HAP-1 (cell line): Measurements from ENCODE around the gene SYCP3.

Source experiments
- DNase-seq, 2 experiments: peaks; one replicate each; pipeline ENCODE4 v3.0.0-alpha.2; 2016 to 2020; ENCODE audit warnings: low spot score in 2 of 2
- H3K27me3 ChIP-seq: fragments of 250-450 bp; sonication (Bioruptor Pico); 2 replicates; pipeline ENCODE4 v1.5.1; 2020; ENCODE audit warnings: low read depth, mild to moderate bottlenecking, moderate library complexity
- H3K36me3 ChIP-seq: fragments of 250-450 bp; sonication (Bioruptor Pico); replicated peaks from 2 replicates; pipeline ENCODE4 v1.5.1; 2020; ENCODE audit warnings: mild to moderate bottlenecking
- H3K4me1 ChIP-seq: fragments of 250-450 bp; sonication (Bioruptor Pico); 2 replicates; pipeline ENCODE4 v1.5.1; 2020; ENCODE audit warnings: mild to moderate bottlenecking
- H3K4me3 ChIP-seq: fragments of 250-450 bp; sonication (Bioruptor Pico); 2 replicates; pipeline ENCODE4 v1.5.1; 2020; ENCODE audit warnings: mild to moderate bottlenecking, moderate library complexity
- H3K9me3 ChIP-seq: fragments of 250-450 bp; sonication (Bioruptor Pico); 2 replicates; pipeline ENCODE4 v1.5.1; 2020; ENCODE audit warnings: mild to moderate bottlenecking, moderate library complexity
- in situ Hi-C: fragments of 300-500 bp; cut with MboI; formaldehyde crosslinking; loops from 3 replicates; pipeline ENCODE4 v1.14.3; 2020; ENCODE audit warnings: low sequenced_read_pairs, inconsistent platforms, mixed read lengths

SYCP3 gene

DNA sequence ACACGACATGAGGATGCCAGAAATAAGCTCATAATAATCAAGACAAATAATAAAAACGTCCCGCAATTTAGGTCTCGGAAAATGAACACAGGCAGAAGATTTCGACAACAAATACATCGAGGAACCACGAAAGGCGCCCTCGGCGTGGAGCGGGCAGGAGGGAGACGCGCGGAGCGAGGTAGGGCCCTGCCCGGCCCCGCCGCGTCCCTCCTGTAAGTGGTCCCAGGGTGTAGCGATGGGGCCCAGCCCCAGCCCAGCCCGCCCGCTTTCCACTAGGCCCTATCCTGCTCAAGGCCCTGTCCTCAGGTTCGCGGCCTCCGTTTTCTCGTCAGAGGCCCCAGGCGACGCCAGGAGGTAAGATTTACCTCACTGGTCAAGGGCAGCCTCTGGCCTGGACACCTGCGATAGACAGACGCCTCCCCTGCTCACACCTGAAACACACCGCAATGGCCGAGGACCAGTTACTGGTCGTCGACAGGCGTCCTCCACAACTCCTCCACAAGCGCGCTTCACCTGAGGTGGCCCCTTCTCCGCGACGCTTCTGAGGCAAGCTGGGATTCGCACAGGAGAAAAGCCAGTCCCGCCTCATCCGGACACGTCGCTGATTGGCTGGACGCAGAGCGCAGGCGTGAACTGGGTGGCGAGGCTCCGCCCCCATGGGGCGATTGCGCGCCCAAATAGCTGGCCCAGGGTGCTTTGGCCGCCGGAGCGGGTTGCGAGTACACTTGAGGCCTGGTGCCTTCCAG is at the start of gene SYCP3:
Gene SYCP3 (minus strand): TSS at position 543 of the 746 bp plus-strand sequence. CDS start 1,527 bp downstream, outside the sequence.
- in situ Hi-C loops: no loop called here
- Histone ChIP-seq H3K4me3 (no peak within 1 kb of the TSS), H3K9me3 (no peaks in the 10 kb centered on the region), H3K36me3 (peaks cover 30% of the 10 kb centered on the region), H3K27me3 (no peaks in the 10 kb centered on the region), H3K4me1 (no peaks in the 10 kb centered on the region)
- no peak for DNase-seq

GRCh38 chr12:101785671-101786070 is 46.4 kb upstream of the SYCP3 start:
- Histone ChIP-seq H3K4me3 (no peak overlapping the region), H3K36me3 (0 out of 2 replicates have a peak, but pooled peaks cover 2% of the 10 kb centered on the region), H3K9me3 (no peaks in the 10 kb centered on the region), H3K4me1 (no peaks in the 10 kb centered on the region), H3K27me3 (no peaks in the 10 kb centered on the region)
- no peak for DNase-seq
- in situ Hi-C loops: loop anchor here (25.0 kb wide), 1 partner anchor 977 kb away; no protein-coding TSS in a partner anchor

- Histone ChIP-seq H3K9me3 (no peaks in the 10 kb centered on the region), H3K4me3 (no peak overlapping the region), H3K27me3 (no peaks in the 10 kb centered on the region), H3K36me3 (0 out of 2 replicates have a peak, but pooled peaks cover 4% of the 10 kb centered on the region), H3K4me1 (no peaks in the 10 kb centered on the region)
- in situ Hi-C loops: loop anchor here (25.0 kb wide), 1 partner anchor 978 kb away; no protein-coding TSS in a partner anchor
- no peak for DNase-seq
Observed at GRCh38 chr12:101784376-101784775, 45.1 kb upstream of the SYCP3 start.

GRCh38 chr12:101783838-101784237 is 44.6 kb upstream of the SYCP3 start:
- H3K27me3 ChIP-seq: no peaks in the 10 kb centered on the region
- H3K4me1 ChIP-seq: no peaks in the 10 kb centered on the region
- H3K4me3 ChIP-seq: no peak overlapping the region
- DNase-seq: no peak
- H3K36me3 ChIP-seq: 0 out of 2 replicates have a peak, but pooled peaks cover 4% of the 10 kb centered on the region
- in situ Hi-C loops: loop anchor here (25.0 kb wide), 1 partner anchor 978 kb away; no protein-coding TSS in a partner anchor
- H3K9me3 ChIP-seq: no peaks in the 10 kb centered on the region

- no peaks in the 10 kb centered on the region for H3K27me3 ChIP-seq
- 0 out of 2 replicates have a peak, but pooled peaks cover 4% of the 10 kb centered on the region for H3K36me3 ChIP-seq
- DNase-seq: peak in 1 of 2 experiments; percentile 17
- H3K9me3 ChIP-seq: no peaks in the 10 kb centered on the region
- no peaks in the 10 kb centered on the region for H3K4me1 ChIP-seq
- in situ Hi-C loops: loop anchor here (25.0 kb wide), 1 partner anchor 979 kb away; no protein-coding TSS in a partner anchor
- no peak overlapping the region for H3K4me3 ChIP-seq
Observed at GRCh38 chr12:101783150-101783549, 43.9 kb upstream of the SYCP3 start.

- no peak for DNase-seq
Observed at GRCh38 chr12:101782273-101782731, 43.0 kb upstream of the SYCP3 start.

GRCh38 chr12:101781834-101782233 is 42.6 kb upstream of the SYCP3 start:
- DNase-seq: no peak
- in situ Hi-C loops: loop anchor here (25.0 kb wide), 1 partner anchor 980 kb away; no protein-coding TSS in a partner anchor
- Histone ChIP-seq H3K4me1 (no peaks in the 10 kb centered on the region), H3K36me3 (0 out of 2 replicates have a peak, but pooled peaks cover 4% of the 10 kb centered on the region), H3K9me3 (no peaks in the 10 kb centered on the region), H3K4me3 (no peak overlapping the region), H3K27me3 (no peaks in the 10 kb centered on the region)

More at GRCh38 chr12:101782273-101782731, 43.0 kb upstream of the SYCP3 start:
- H3K27me3 ChIP-seq: no peaks in the 10 kb centered on the region
- no peaks in the 10 kb centered on the region for H3K9me3 ChIP-seq
- no peaks in the 10 kb centered on the region for H3K4me1 ChIP-seq
- H3K36me3 ChIP-seq: 0 out of 2 replicates have a peak, but pooled peaks cover 4% of the 10 kb centered on the region
- H3K4me3 ChIP-seq: no peak overlapping the region
- in situ Hi-C loops: loop anchor here (25.0 kb wide), 1 partner anchor 980 kb away; no protein-coding TSS in a partner anchor

GRCh38 chr12:101780599-101780998 is 41.3 kb upstream of the SYCP3 start:
- peaks cover 4% of the 10 kb centered on the region; the same call in 1 of the 2 replicates for H3K36me3 ChIP-seq
- no peaks in the 10 kb centered on the region for H3K4me1 ChIP-seq
- no peaks in the 10 kb centered on the region for H3K27me3 ChIP-seq
- in situ Hi-C loops: loop anchor here (25.0 kb wide), 1 partner anchor 982 kb away; no protein-coding TSS in a partner anchor
- no peak overlapping the region for H3K4me3 ChIP-seq
- no peak for DNase-seq
- H3K9me3 ChIP-seq: no peaks in the 10 kb centered on the region

DNA sequence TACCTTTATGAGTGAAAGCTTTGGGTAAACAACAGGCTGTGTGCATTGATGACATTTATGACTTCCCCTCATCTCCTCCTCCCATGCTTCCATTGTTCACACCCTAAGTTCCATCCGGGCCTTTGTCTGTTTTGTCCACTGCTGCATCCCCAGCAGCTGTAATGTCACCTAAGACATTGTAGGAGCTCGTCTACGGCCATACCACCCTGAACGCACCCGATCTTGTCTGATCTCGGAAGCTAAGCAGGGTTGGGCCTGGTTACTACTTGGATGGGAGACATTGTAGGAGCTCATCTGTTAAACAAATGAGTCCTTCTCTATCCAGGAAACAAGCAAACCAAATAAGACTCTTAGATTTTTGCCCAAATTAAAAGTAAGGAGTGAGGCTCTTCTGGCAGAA is 40.4 kb upstream of the SYCP3 start:
- DNase-seq: no peak
- no peaks in the 10 kb centered on the region for H3K9me3 ChIP-seq
- H3K27me3 ChIP-seq: no peaks in the 10 kb centered on the region
- in situ Hi-C loops: loop anchor here (25.0 kb wide), 1 partner anchor 983 kb away; no protein-coding TSS in a partner anchor
- no peak overlapping the region for H3K4me3 ChIP-seq
- H3K36me3 ChIP-seq: peaks cover 4% of the 10 kb centered on the region; the same call in 1 of the 2 replicates
- H3K4me1 ChIP-seq: no peaks in the 10 kb centered on the region

- Histone ChIP-seq H3K4me1 (no peaks in the 10 kb centered on the region), H3K9me3 (no peaks in the 10 kb centered on the region), H3K4me3 (no peak overlapping the region), H3K36me3 (peaks cover 4% of the 10 kb centered on the region; the same call in 1 of the 2 replicates), H3K27me3 (no peaks in the 10 kb centered on the region)
- in situ Hi-C loops: loop anchor here (25.0 kb wide), 1 partner anchor 983 kb away; no protein-coding TSS in a partner anchor
- no peak for DNase-seq
Observed at GRCh38 chr12:101779200-101779599, 39.9 kb upstream of the SYCP3 start.

GRCh38 chr12:101777978-101778377 is 38.7 kb upstream of the SYCP3 start:
- in situ Hi-C loops: loop anchor here (25.0 kb wide), 1 partner anchor 984 kb away; no protein-coding TSS in a partner anchor

DNA sequence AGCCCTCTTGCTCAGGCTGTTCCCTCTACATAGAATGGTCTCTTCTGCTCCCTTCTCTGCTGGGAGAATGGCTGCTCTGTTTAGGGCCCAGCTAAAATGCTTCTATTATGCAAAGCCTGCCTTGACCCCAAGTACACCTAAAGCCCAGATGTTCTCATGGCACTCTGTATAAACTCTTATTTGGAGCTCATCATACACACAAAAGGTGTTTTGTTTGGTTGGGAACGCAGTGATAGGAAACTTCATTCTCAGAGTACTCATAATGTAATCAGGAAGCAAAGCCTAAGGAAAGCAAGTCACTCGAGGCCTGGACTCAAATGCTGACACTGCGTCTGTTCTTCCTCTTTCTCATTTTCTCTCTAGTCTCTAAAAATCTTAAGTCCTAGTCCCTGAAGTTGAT is 38.2 kb upstream of the SYCP3 start:
- no peak for DNase-seq
- Histone ChIP-seq H3K9me3 (no peaks in the 10 kb centered on the region), H3K27me3 (no peaks in the 10 kb centered on the region), H3K4me3 (no peak overlapping the region), H3K4me1 (no peaks in the 10 kb centered on the region), H3K36me3 (peaks cover 4% of the 10 kb centered on the region; the same call in 1 of the 2 replicates)
- in situ Hi-C loops: loop anchor here (25.0 kb wide), 1 partner anchor 985 kb away; no protein-coding TSS in a partner anchor

More at GRCh38 chr12:101777978-101778377, 38.7 kb upstream of the SYCP3 start:
- no peaks in the 10 kb centered on the region for H3K27me3 ChIP-seq
- H3K4me1 ChIP-seq: no peaks in the 10 kb centered on the region
- H3K36me3 ChIP-seq: peaks cover 4% of the 10 kb centered on the region; the same call in 1 of the 2 replicates
- H3K4me3 ChIP-seq: no peak overlapping the region
- no peaks in the 10 kb centered on the region for H3K9me3 ChIP-seq
- no peak for DNase-seq

DNA sequence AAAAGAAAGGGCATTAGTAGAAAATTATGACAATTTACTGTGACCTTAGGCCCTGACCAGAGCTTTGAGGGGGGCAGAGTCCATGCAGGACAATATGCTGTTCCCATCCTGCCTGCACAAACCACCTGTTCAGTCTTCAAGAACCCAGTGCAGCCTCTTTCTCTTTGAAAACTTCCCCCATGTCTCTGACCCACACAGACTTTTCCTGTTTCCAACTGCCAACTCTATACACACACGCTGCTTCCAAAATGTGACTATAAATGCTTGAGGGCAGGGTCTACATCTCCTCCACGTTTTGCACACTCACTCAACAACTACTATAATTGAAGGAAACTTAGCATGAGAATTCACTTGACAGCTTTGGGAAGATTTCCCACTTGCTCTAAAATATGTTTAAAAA is 36.6 kb upstream of the SYCP3 start:
- H3K9me3 ChIP-seq: no peaks in the 10 kb centered on the region
- no peak for DNase-seq
- no peak overlapping the region for H3K4me3 ChIP-seq
- H3K4me1 ChIP-seq: no peaks in the 10 kb centered on the region
- in situ Hi-C loops: loop anchor here (25.0 kb wide), 1 partner anchor 986 kb away; no protein-coding TSS in a partner anchor
- peaks cover 2% of the 10 kb centered on the region for H3K36me3 ChIP-seq
- H3K27me3 ChIP-seq: no peaks in the 10 kb centered on the region
